Karpas-422 (cell line): ENCODE measurements around the gene ARF3. TPM values are rescaled to one million over a fixed set of nuclear protein-coding genes. Genes with fewer than 3 reads are reported as not detected.

Experiments
- DNase-seq: peaks from one replicate; pipeline ENCODE4 v3.0.0-alpha.2; 2015
- H2AFZ ChIP-seq: fragments of 200-600 bp; sonication (generic); 2 replicates; pipeline ENCODE4 v1.6.1; 2014; ENCODE audit warnings: antibody characterized with exemption, low read length, mixed read lengths
- H3K27ac ChIP-seq: fragments of 200-600 bp; sonication (generic); 2 replicates; pipeline ENCODE4 v1.5.1; 2014; ENCODE audit warnings: mild to moderate bottlenecking, low read length, moderate library complexity
- H3K27me3 ChIP-seq: fragments of 200-600 bp; sonication (generic); 2 replicates; pipeline ENCODE4 v1.6.1; 2014; ENCODE audit warnings: low read length, mixed read lengths
- H3K36me3 ChIP-seq: fragments of 200-600 bp; sonication (generic); 2 replicates; pipeline ENCODE4 v1.6.1; 2014; ENCODE audit warnings: low read length, mixed read lengths; ENCODE audit not compliant: insufficient read depth
- H3K4me1 ChIP-seq: fragments of 200-600 bp; sonication (generic); 2 replicates; pipeline ENCODE4 v1.6.1; 2014; ENCODE audit warnings: mild to moderate bottlenecking, low read length, mixed read lengths
- H3K4me2 ChIP-seq: fragments of 200-600 bp; sonication (generic); 2 replicates; pipeline ENCODE4 v1.6.1; 2014; ENCODE audit warnings: low read length, low read depth, mild to moderate bottlenecking; ENCODE audit not compliant: poor library complexity, severe bottlenecking
- H3K4me3 ChIP-seq: fragments of 200-600 bp; sonication (generic); 2 replicates; pipeline ENCODE4 v1.5.1; 2014; ENCODE audit warnings: mild to moderate bottlenecking, antibody characterized with exemption, low read length, mixed read lengths
- H3K79me2 ChIP-seq: fragments of 200-600 bp; sonication (generic); 2 replicates; pipeline ENCODE4 v1.6.1; 2014; ENCODE audit warnings: mild to moderate bottlenecking, low read length, mixed read lengths
- H3K9ac ChIP-seq: fragments of 200-600 bp; sonication (generic); 2 replicates; pipeline ENCODE4 v1.6.0; 2014; ENCODE audit warnings: low read length
- H3K9me2 ChIP-seq: fragments of 200-600 bp; sonication (generic), shearing (Covaris generic); replicated peaks from 2 replicates; pipeline ENCODE4 v1.6.0; 2014; ENCODE audit warnings: mild to moderate bottlenecking, low read length, moderate library complexity; ENCODE audit not compliant: insufficient read depth
- H3K9me3 ChIP-seq: fragments of 300-700, 200-600 bp; sonication (generic); 2 replicates; pipeline ENCODE4 v1.6.1; 2014; ENCODE audit warnings: low read length, mixed read lengths
- H4K20me1 ChIP-seq: fragments of 200-600 bp; sonication (generic); 2 replicates; pipeline ENCODE4 v1.6.1; 2014; ENCODE audit warnings: mild to moderate bottlenecking, antibody characterized with exemption, low read length, low read depth; ENCODE audit not compliant: insufficient read depth
- total RNA-seq: library from RNA; depleted of rRNA; stranded (reverse); fragments of >200 nt; shearing (Covaris generic); gene quantifications from 2 replicates; pipeline ENCODE4 v1.2.3, GENCODE V29; 2014; ENCODE audit warnings: low replicate concordance

The ARF3 gene
- total RNA-seq, 1 experiment from 2014 or later = 57.5 TPM

DNA sequence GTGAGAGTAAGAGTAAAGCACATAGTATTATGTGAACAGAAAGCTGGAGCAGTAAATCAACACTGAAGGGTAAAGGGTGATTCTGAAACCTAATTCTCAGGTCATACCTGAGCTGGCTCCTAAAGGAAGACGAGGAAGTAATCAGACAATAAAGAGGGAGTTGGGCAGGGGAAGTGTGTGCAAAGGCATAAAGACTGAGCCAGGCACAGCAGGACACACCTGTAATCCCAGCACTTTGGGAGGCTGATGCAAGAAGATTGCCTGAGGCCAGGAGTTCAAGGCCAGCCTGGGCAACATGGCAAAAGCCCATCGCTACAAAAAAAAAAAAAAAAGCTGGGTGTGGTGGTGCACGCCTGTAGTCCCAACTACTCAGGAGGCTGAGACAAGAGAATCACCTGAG is 9.6 kb downstream of the ARF3 start:
- Histone ChIP-seq H3K27ac (no peak overlapping the region), H4K20me1 (peaks cover 6% of the 10 kb centered on the region), H3K9me2 (no peaks in the 10 kb centered on the region), H3K9ac (no peak overlapping the region), H3K27me3 (no peaks in the 10 kb centered on the region), H3K79me2 (peaks cover 82% of the 10 kb centered on the region), H3K4me2 (no peak overlapping the region), H3K4me1 (no peaks in the 10 kb centered on the region), H2AFZ (no peak overlapping the region), H3K36me3 (peaks cover 2% of the 10 kb centered on the region; the same call in 1 of the 2 replicates), H3K9me3 (no peaks in the 10 kb centered on the region), H3K4me3 (no peak overlapping the region)
- DNase-seq = no peak

DNA sequence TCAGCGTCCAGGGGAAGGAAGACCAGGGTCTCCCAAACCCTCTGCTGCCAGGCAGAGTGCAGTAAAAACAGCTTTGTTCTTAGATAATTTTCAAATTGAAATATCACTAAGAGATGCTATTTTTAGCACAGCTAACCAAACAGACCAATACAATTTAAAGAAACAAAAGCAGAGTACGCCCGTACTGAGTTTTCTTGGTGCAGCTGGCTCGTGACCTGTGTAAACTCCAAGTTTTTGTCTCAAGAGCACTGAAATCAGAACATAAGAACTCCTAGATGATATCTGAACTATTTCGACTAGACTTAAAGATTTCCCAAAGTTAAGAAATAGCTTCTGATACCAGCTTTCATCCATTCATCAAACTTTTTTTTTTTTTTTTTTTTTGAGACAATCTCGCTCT is 10.3 kb downstream of the ARF3 start:
- Histone ChIP-seq H3K9me2 (no peaks in the 10 kb centered on the region), H3K36me3 (peaks cover 2% of the 10 kb centered on the region; the same call in 1 of the 2 replicates), H3K27me3 (no peaks in the 10 kb centered on the region), H3K79me2 (peaks cover 78% of the 10 kb centered on the region), H3K9me3 (no peaks in the 10 kb centered on the region), H3K4me3 (no peak overlapping the region), H4K20me1 (peaks cover 10% of the 10 kb centered on the region), H3K4me1 (no peaks in the 10 kb centered on the region), H3K27ac (no peak overlapping the region), H3K9ac (no peak overlapping the region), H3K4me2 (no peak overlapping the region), H2AFZ (no peak overlapping the region)
- DNase-seq = no peak

DNA sequence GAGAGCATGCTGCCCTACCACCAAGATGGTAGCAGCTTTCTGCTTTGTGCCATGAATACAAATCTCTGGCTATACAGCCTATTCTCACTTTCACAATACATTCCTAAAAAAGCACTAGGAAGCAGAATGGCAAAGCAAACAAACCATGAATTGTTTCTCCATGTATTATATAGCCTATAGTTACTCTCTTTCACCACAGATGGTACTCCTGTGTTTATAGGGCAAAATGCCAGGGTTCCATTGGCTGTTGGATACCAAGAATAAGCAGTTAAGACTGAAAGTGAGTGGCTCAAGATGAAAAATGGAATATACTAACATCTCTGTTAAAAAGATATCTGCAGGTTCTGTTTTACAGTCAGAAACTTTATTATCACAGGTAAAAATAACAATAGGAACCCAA is 11.1 kb downstream of the ARF3 start:
- Histone ChIP-seq H3K79me2 (peaks cover 81% of the 10 kb centered on the region), H4K20me1 (peaks cover 11% of the 10 kb centered on the region)
- no peak for DNase-seq

DNA sequence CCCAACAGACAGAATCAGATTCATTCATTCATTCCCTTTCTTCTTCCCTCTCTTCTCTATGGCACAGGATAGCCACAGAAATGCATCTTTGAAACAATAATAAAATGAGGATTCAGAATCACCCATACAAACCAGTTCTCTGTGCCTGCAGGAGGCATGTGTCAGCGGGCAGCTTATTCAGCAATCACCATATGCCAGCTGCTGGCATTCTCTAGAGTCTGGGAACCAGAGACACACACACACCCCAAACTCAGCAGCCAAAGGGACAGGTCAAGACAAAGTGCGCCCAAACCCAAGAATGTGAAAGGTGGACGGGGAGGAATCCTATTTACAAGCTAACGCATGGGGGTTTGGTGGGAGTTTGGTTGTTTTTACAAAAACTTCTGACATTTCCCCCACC is 14.1 kb downstream of the ARF3 start:
- Histone ChIP-seq H4K20me1 (peaks cover 10% of the 10 kb centered on the region; the same call in 1 of the 2 replicates), H3K79me2 (peaks cover 54% of the 10 kb centered on the region)

More for the DNA sequence above, 11.1 kb downstream of the ARF3 start:
- Histone ChIP-seq H3K9ac (no peak overlapping the region), H3K27me3 (no peaks in the 10 kb centered on the region), H3K27ac (no peak overlapping the region), H3K36me3 (0 out of 2 replicates have a peak, but pooled peaks cover 2% of the 10 kb centered on the region), H3K4me1 (no peaks in the 10 kb centered on the region), H3K9me3 (no peaks in the 10 kb centered on the region), H2AFZ (no peak overlapping the region), H3K4me3 (no peak overlapping the region), H3K4me2 (no peak overlapping the region), H3K9me2 (no peaks in the 10 kb centered on the region)

DNA sequence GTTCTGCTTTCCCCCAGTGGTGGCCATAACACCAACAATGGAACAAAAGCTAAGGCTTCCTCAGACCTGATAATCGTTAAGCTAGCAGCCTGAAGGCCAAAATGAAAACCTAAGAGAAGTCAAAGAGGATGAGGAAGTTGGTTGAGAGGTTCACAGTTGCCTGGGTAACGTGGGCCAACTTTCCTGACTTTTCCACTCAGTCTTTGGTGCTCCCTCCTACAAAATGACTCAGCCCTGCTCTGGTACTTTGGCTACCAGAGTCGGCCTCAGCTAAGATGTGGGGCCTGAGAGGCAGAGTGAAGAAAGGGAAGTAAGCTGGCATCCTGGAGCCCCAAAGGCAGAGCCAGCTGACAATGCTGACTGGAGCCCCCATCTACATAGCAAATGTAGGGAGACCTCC is 17.1 kb downstream of the ARF3 start:
- no peak overlapping the region for H3K9ac ChIP-seq
- peaks cover 16% of the 10 kb centered on the region; the same call in 1 of the 2 replicates for H3K36me3 ChIP-seq
- peaks cover 16% of the 10 kb centered on the region; the same call in 1 of the 2 replicates for H4K20me1 ChIP-seq
- DNase-seq = no peak
- no peak overlapping the region for H3K27ac ChIP-seq
- no peak overlapping the region for H3K4me2 ChIP-seq
- H3K9me2 ChIP-seq = no peaks in the 10 kb centered on the region
- no peak overlapping the region for H3K4me3 ChIP-seq
- no peaks in the 10 kb centered on the region for H3K4me1 ChIP-seq
- peaks cover 28% of the 10 kb centered on the region for H3K79me2 ChIP-seq
- no peak overlapping the region for H2AFZ ChIP-seq
- no peaks in the 10 kb centered on the region for H3K9me3 ChIP-seq
- no peaks in the 10 kb centered on the region for H3K27me3 ChIP-seq

More for the DNA sequence above, 14.1 kb downstream of the ARF3 start:
- Histone ChIP-seq H3K4me3 (no peak overlapping the region), H3K36me3 (peaks cover 7% of the 10 kb centered on the region; the same call in 1 of the 2 replicates), H3K4me2 (no peak overlapping the region), H2AFZ (no peak overlapping the region), H3K4me1 (no peaks in the 10 kb centered on the region), H3K27me3 (no peaks in the 10 kb centered on the region), H3K9ac (no peak overlapping the region), H3K27ac (no peak overlapping the region), H3K9me2 (no peaks in the 10 kb centered on the region), H3K9me3 (no peaks in the 10 kb centered on the region)
- DNase-seq = no peak

DNA sequence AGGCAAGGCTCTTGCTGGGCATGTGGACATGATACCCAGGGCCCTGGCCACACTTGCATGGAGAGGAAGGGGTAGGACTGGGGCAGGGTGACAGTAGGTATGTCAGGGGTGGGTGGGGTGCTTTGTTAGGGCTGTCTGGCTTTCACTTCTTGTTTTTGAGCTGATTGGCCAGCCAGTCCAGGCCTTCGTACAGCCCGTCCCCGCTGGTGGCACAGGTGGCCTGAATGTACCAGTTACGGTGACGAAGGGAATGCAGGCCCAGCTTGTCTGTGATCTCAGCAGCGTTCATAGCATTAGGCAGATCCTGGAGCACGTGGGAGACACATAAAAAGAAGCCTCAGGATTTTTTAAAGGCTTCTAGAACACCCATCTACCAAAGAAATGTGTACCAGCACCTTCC is 18.5 kb downstream of the ARF3 start:
- H3K27me3 ChIP-seq = no peaks in the 10 kb centered on the region
- H3K4me3 ChIP-seq = no peak overlapping the region
- no peak for DNase-seq
- H2AFZ ChIP-seq = no peak overlapping the region
- H3K9ac ChIP-seq = no peak overlapping the region
- H3K9me3 ChIP-seq = no peaks in the 10 kb centered on the region
- H3K36me3 ChIP-seq = peaks cover 21% of the 10 kb centered on the region; the same call in 1 of the 2 replicates
- no peaks in the 10 kb centered on the region for H3K4me1 ChIP-seq
- no peaks in the 10 kb centered on the region for H3K9me2 ChIP-seq
- H3K79me2 ChIP-seq = peaks cover 20% of the 10 kb centered on the region
- H4K20me1 ChIP-seq = peaks cover 16% of the 10 kb centered on the region; the same call in 1 of the 2 replicates
- no peak overlapping the region for H3K27ac ChIP-seq
- H3K4me2 ChIP-seq = no peak overlapping the region

DNA sequence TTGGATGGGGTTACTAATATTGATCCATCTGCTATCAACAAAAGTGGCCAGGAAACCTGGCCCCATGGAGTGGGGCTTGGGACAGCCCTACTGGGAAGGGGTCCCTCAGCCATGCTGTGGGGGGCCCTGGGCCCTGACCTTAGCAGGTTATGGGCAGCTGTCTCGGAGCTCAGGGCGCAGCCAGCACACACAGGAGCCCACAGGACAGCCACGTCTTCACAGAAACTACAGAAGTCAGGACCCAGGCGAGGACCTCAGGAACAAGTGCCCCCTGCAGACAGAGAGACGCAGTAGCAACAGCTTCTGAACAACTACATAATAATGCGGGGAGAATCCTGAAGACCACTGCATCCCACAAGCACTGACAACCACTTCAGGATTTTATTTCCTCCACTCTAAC is 20.1 kb downstream of the ARF3 start:
- H3K27ac ChIP-seq = no peak overlapping the region
- H4K20me1 ChIP-seq = peaks cover 15% of the 10 kb centered on the region; the same call in 1 of the 2 replicates
- H3K9me3 ChIP-seq = no peaks in the 10 kb centered on the region
- no peaks in the 10 kb centered on the region for H3K4me1 ChIP-seq
- DNase-seq = peak; percentile 71
- H3K9me2 ChIP-seq = no peaks in the 10 kb centered on the region
- no peak overlapping the region for H3K9ac ChIP-seq
- peaks cover 28% of the 10 kb centered on the region; the same call in 1 of the 2 replicates for H3K36me3 ChIP-seq
- no peaks in the 10 kb centered on the region for H3K27me3 ChIP-seq
- H3K4me2 ChIP-seq = no peak overlapping the region
- H2AFZ ChIP-seq = no peak overlapping the region
- H3K79me2 ChIP-seq = peaks cover 7% of the 10 kb centered on the region; the same call in 1 of the 2 replicates
- no peak overlapping the region for H3K4me3 ChIP-seq

DNA sequence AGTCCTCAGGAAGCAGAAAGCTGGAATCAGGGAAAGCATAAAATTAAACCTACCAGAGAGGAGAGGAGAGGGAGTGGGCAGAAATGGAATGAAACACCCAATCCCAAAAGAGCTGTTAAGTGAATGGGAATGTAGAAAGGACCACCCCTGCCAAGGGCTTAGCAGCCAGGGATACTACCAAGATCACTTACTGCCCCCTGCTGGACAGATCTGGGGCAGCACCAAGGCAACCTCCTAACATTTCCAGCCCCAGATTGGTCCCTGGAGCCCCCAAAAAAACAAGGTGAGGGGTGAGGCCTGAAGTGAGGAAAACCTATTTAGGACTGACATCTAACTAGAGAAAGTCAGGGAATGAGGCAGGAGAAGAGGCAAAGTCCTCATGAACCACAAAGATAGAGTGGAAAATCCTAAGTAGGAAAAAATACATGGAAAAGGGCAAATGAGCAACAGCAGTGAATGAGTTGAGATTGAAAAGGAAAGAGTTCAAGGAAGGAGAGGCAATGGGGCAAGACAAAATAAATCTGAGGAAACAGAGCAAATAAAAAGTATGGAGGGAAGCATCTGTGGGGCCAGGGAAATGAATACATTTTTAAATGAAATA is 20.8 kb downstream of the ARF3 start:
- peak; percentile 90 for DNase-seq
- H3K4me2 ChIP-seq = no peak overlapping the region
- no peak overlapping the region for H3K27ac ChIP-seq
- H3K27me3 ChIP-seq = no peaks in the 10 kb centered on the region
- H3K79me2 ChIP-seq = 0 out of 2 replicates have a peak, but pooled peaks cover 3% of the 10 kb centered on the region
- no peaks in the 10 kb centered on the region for H3K9me2 ChIP-seq
- no peaks in the 10 kb centered on the region for H3K9me3 ChIP-seq
- peaks cover 30% of the 10 kb centered on the region; the same call in 1 of the 2 replicates for H3K36me3 ChIP-seq
- peaks cover 11% of the 10 kb centered on the region; the same call in 1 of the 2 replicates for H4K20me1 ChIP-seq
- no peak overlapping the region for H2AFZ ChIP-seq
- H3K4me3 ChIP-seq = no peak overlapping the region
- H3K9ac ChIP-seq = no peak overlapping the region
- H3K4me1 ChIP-seq = no peaks in the 10 kb centered on the region
